Progenitor cell of endocrine pancreas (in vitro differentiated cells): ENCODE measurements around the gene EEFSEC. TPM values are rescaled to one million over a fixed set of nuclear protein-coding genes. Genes with fewer than 3 reads are reported as not detected.

Experiments
- DNase-seq: peaks from one replicate; pipeline ENCODE4 v3.0.0; 2021; ENCODE audit warnings: low spot score; ENCODE audit not compliant: unreplicated experiment
- H3K27ac Mint-ChIP-seq: 2 replicates; pipeline ENCODE4 v1.8.0; 2021; ENCODE audit warnings: mild to moderate bottlenecking, moderate library complexity, mixed read lengths
- H3K27me3 Mint-ChIP-seq: 2 replicates; pipeline ENCODE4 v1.8.0; 2021; ENCODE audit warnings: mixed read lengths
- H3K36me3 Mint-ChIP-seq: 2 replicates; pipeline ENCODE4 v1.8.0; 2022; ENCODE audit warnings: mixed read lengths; ENCODE audit not compliant: insufficient read depth
- H3K4me1 Mint-ChIP-seq: 2 replicates; pipeline ENCODE4 v1.8.0; 2021; ENCODE audit warnings: low read depth, mixed read lengths
- H3K4me3 Mint-ChIP-seq: 2 replicates; pipeline ENCODE4 v1.8.0; 2021; ENCODE audit warnings: low read depth, mild to moderate bottlenecking, moderate library complexity, mixed read lengths
- H3K9me3 Mint-ChIP-seq: 2 replicates; pipeline ENCODE4 v1.8.0; 2021; ENCODE audit warnings: low read depth, mixed read lengths
- total RNA-seq: library from RNA; stranded (reverse); gene quantifications from 2 replicates; pipeline ENCODE4 v1.2.1, GENCODE V29; 2021
- TF ChIP-seq, protein P1 (sequence below): fragments of 200-600 bp; sonication (generic); IDR thresholded peaks from one replicate; pipeline ENCODE4 v1.5.0; 2021; ENCODE audit warnings: antibody characterized with exemption, mild to moderate bottlenecking; ENCODE audit not compliant: unreplicated experiment

EEFSEC gene
- total RNA-seq, 1 donor from 2014 or later: 11.8 TPM

DNA sequence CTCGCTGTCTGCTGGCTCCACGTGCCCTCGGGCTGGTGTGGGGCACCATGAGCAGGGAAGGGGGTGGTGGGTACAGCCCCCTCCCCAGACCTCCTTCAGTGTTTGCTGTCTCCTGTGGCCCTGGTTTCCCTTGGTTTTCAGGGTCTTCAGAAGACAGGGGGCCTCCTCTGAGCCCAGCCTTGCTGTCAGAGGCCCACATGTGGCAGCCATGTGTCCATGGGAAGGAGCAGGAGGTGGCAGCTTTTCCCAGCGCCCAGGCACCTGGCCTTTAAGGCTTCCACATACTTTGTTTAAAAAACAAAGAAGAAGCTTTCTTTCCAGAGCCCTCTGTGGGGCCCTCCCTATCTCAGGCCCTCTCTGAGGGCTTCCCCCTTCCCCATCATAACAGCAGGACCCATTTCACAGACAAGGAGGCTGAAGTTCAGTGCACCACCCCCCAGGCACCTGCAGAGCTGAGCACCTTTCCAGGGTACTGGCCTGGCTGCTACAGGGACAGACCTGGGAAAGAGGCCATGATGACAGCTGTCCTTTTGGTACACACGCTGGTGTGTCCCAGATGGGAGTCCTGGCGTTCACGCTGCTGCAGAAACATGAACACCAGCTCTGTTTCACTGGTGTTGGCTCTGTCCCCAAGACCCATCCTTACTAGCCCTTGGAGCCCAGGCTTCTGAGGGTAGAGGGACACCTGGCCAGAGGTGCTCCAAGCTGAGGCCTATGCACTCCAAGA lies 239.7 kb downstream of the EEFSEC start:
- H3K4me3 Mint-ChIP-seq: no peak overlapping the region
- TF ChIP-seq, protein P1, sequence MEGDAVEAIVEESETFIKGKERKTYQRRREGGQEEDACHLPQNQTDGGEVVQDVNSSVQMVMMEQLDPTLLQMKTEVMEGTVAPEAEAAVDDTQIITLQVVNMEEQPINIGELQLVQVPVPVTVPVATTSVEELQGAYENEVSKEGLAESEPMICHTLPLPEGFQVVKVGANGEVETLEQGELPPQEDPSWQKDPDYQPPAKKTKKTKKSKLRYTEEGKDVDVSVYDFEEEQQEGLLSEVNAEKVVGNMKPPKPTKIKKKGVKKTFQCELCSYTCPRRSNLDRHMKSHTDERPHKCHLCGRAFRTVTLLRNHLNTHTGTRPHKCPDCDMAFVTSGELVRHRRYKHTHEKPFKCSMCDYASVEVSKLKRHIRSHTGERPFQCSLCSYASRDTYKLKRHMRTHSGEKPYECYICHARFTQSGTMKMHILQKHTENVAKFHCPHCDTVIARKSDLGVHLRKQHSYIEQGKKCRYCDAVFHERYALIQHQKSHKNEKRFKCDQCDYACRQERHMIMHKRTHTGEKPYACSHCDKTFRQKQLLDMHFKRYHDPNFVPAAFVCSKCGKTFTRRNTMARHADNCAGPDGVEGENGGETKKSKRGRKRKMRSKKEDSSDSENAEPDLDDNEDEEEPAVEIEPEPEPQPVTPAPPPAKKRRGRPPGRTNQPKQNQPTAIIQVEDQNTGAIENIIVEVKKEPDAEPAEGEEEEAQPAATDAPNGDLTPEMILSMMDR: no peak
- no peak for DNase-seq
- no peaks in the 10 kb centered on the region for H3K9me3 Mint-ChIP-seq
- H3K27me3 Mint-ChIP-seq: peaks cover 12% of the 10 kb centered on the region
- H3K27ac Mint-ChIP-seq: no peak overlapping the region
- H3K36me3 Mint-ChIP-seq: no peaks in the 10 kb centered on the region
- H3K4me1 Mint-ChIP-seq: no peaks in the 10 kb centered on the region

DNA sequence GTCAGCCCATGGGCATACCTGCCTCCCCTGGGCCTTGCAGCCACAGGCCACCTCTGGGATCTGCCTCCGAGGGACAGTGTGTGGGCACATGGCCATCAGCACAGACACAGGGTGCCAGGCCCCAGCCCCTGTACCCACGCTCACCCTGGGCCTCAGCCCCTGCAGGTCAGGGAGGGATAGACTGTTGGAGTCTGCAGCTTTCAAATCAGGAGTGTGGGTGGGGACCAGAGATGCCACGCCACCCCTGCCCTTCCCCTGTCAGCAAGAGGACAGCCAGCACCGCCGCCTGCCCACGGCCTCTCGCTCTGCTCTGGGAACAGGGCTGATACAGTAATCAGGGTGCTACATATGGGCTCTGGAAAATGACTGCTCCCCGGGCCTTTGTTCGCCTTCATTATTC lies 240.8 kb downstream of the EEFSEC start:
- no peaks in the 10 kb centered on the region for H3K36me3 Mint-ChIP-seq
- H3K9me3 Mint-ChIP-seq: no peaks in the 10 kb centered on the region
- H3K4me1 Mint-ChIP-seq: peaks cover 3% of the 10 kb centered on the region
- no peak for DNase-seq
- no peak overlapping the region for H3K4me3 Mint-ChIP-seq
- no peak overlapping the region for H3K27ac Mint-ChIP-seq
- TF ChIP-seq, protein P1: no peak
- H3K27me3 Mint-ChIP-seq: peaks cover 16% of the 10 kb centered on the region

GRCh38 chr3:128395046-128395445 lies 241.8 kb downstream of the EEFSEC start:
- no peak for DNase-seq
- Mint-ChIP-seq H3K27ac (no peak overlapping the region), H3K4me1 (peaks cover 8% of the 10 kb centered on the region), H3K27me3 (peaks cover 20% of the 10 kb centered on the region), H3K4me3 (no peak overlapping the region), H3K9me3 (no peaks in the 10 kb centered on the region), H3K36me3 (no peaks in the 10 kb centered on the region)
- TF ChIP-seq, protein P1: no peak

- TF ChIP-seq, protein P1: no peak
- H3K4me1 Mint-ChIP-seq: peaks cover 8% of the 10 kb centered on the region
- H3K4me3 Mint-ChIP-seq: no peak overlapping the region
- H3K27me3 Mint-ChIP-seq: peaks cover 21% of the 10 kb centered on the region
- no peaks in the 10 kb centered on the region for H3K9me3 Mint-ChIP-seq
- no peak for DNase-seq
- no peaks in the 10 kb centered on the region for H3K36me3 Mint-ChIP-seq
- no peak overlapping the region for H3K27ac Mint-ChIP-seq
Observed at GRCh38 chr3:128395500-128396162, 242.3 kb downstream of the EEFSEC start.

- no peak overlapping the region for H3K4me3 Mint-ChIP-seq
- H3K9me3 Mint-ChIP-seq: no peaks in the 10 kb centered on the region
- no peak for DNase-seq
- no peak overlapping the region for H3K27ac Mint-ChIP-seq
- peaks cover 38% of the 10 kb centered on the region for H3K27me3 Mint-ChIP-seq
- H3K4me1 Mint-ChIP-seq: peaks cover 13% of the 10 kb centered on the region
- TF ChIP-seq, protein P1: no peak
- H3K36me3 Mint-ChIP-seq: no peaks in the 10 kb centered on the region
Observed at GRCh38 chr3:128397484-128397883, 244.2 kb downstream of the EEFSEC start.
